Ishikawa (cell line): ENCODE measurements around the gene CCDC17.

ENCODE experiments used
- CEBPB ChIP-seq: IDR thresholded peaks from 2 replicates; pipeline ENCODE4 v1.6.1; 2012
- CREB1 ChIP-seq: IDR thresholded peaks from 2 replicates; pipeline ENCODE4 v1.6.1; 2012; ENCODE audit warnings: low read depth
- EGR1 ChIP-seq: IDR thresholded peaks from 2 replicates; pipeline ENCODE4 v1.6.1; 2012
- EP300 ChIP-seq: IDR thresholded peaks from 2 replicates; pipeline ENCODE4 v1.6.1; 2012; ENCODE audit warnings: borderline replicate concordance
- FOXM1 ChIP-seq: IDR thresholded peaks from 2 replicates; pipeline ENCODE4 v1.6.1; 2012; ENCODE audit warnings: low read depth, borderline replicate concordance
- MAX ChIP-seq: IDR thresholded peaks from 2 replicates; pipeline ENCODE4 v1.6.1; 2012
- NFIC ChIP-seq: IDR thresholded peaks from 2 replicates; pipeline ENCODE4 v1.6.1; 2012
- RAD21 ChIP-seq: IDR thresholded peaks from 2 replicates; pipeline ENCODE4 v1.6.1; 2012; ENCODE audit warnings: low read depth
- REST ChIP-seq: IDR thresholded peaks from 2 replicates; pipeline ENCODE4 v1.6.1; 2012; ENCODE audit warnings: low read depth, mild to moderate bottlenecking
- TAF1 ChIP-seq: IDR thresholded peaks from 2 replicates; pipeline ENCODE4 v1.6.1; 2012; ENCODE audit warnings: low read depth, mild to moderate bottlenecking
- TCF12 ChIP-seq: IDR thresholded peaks from 2 replicates; pipeline ENCODE4 v1.6.1; 2012; ENCODE audit warnings: low read depth
- TEAD4 ChIP-seq: IDR thresholded peaks from 2 replicates; pipeline ENCODE4 v1.6.1; 2012
- USF1 ChIP-seq: IDR thresholded peaks from 2 replicates; pipeline ENCODE4 v1.6.1; 2012
- YY1 ChIP-seq: IDR thresholded peaks from 2 replicates; pipeline ENCODE4 v1.6.1; 2012; ENCODE audit warnings: low read depth
- ZBTB7A ChIP-seq: IDR thresholded peaks from 2 replicates; pipeline ENCODE4 v1.6.1; 2012; ENCODE audit warnings: low read depth

Gene CCDC17

GRCh38 chr1:45604239-45604638 lies 19.6 kb downstream of the CCDC17 start:
- no peak for TF ChIP-seq RAD21
- TF ChIP-seq ZBTB7A: no peak
- TF ChIP-seq EGR1: no peak
- no peak for TF ChIP-seq REST
- no peak for TF ChIP-seq TAF1
- no peak for TF ChIP-seq MAX
- TF ChIP-seq CREB1: no peak
- no peak for TF ChIP-seq YY1
- no peak for TF ChIP-seq FOXM1
- no peak for TF ChIP-seq CEBPB
- no peak for TF ChIP-seq USF1

- TF ChIP-seq TAF1: no peak
- TF ChIP-seq CREB1: no peak
- no peak for TF ChIP-seq YY1
- no peak for TF ChIP-seq USF1
- TF ChIP-seq TEAD4: no peak
- TF ChIP-seq CEBPB: no peak
- TF ChIP-seq ZBTB7A: no peak
- no peak for TF ChIP-seq REST
- TF ChIP-seq TCF12: no peak
- TF ChIP-seq EP300: no peak
- TF ChIP-seq FOXM1: no peak
- TF ChIP-seq NFIC: no peak
- no peak for TF ChIP-seq MAX
- no peak for TF ChIP-seq RAD21
- TF ChIP-seq EGR1: no peak
Observed at GRCh38 chr1:45594412-45594811, 29.4 kb downstream of the CCDC17 start.

GRCh38 chr1:45589861-45590260 lies 34.0 kb downstream of the CCDC17 start:
- no peak for TF ChIP-seq MAX
- no peak for TF ChIP-seq YY1
- TF ChIP-seq TAF1: no peak
- no peak for TF ChIP-seq TEAD4
- no peak for TF ChIP-seq TCF12
- TF ChIP-seq REST: no peak
- no peak for TF ChIP-seq CEBPB
- no peak for TF ChIP-seq RAD21
- TF ChIP-seq USF1: no peak
- TF ChIP-seq EP300: no peak
- TF ChIP-seq CREB1: no peak
- no peak for TF ChIP-seq NFIC
- no peak for TF ChIP-seq EGR1
- TF ChIP-seq FOXM1: no peak
- no peak for TF ChIP-seq ZBTB7A

GRCh38 chr1:45586769-45587168 lies 37.1 kb downstream of the CCDC17 start:
- TF ChIP-seq FOXM1 (no peak), CEBPB (no peak), TAF1 (no peak), MAX (no peak), TCF12 (no peak), ZBTB7A (no peak), CREB1 (no peak), EP300 (no peak), RAD21 (no peak), REST (no peak), NFIC (no peak), TEAD4 (no peak), USF1 (no peak), EGR1 (no peak), YY1 (no peak)
